Activated naive CD4-positive, alpha-beta T cell treated with anti-CD3 and anti-CD28 coated beads, Interleukin-2, amount 10 ng/mL, durations not matched to agents 7 days and 5 days (primary cell): ENCODE data around the gene GALNS.
"Not testable (repeated sequence)": the region's sequence is repeated elsewhere in the genome, so short reads cannot be mapped to it uniquely, and the experiment has no call there.

Source experiments
- CTCF ChIA-PET: fragments of 350-600 bp; sonication (Branson Sonifier 250); formaldehyde crosslinking; loops from one replicate; lab custom pipeline; 2021; ENCODE audit warnings: antibody characterized with exemption; lab: Charles Lee
- DNase-seq: peaks from one replicate; pipeline ENCODE4 v3.0.0-alpha.2; 2020
- H3K27ac Mint-ChIP-seq: one replicate; pipeline ENCODE4 v1.8.0; 2021; ENCODE audit warnings: mild to moderate bottlenecking, moderate library complexity, mixed read lengths
- H3K27me3 Mint-ChIP-seq: one replicate; pipeline ENCODE4 v1.8.0; 2021; ENCODE audit warnings: mild to moderate bottlenecking, mixed read lengths
- H3K36me3 Mint-ChIP-seq: one replicate; pipeline ENCODE4 v1.8.0; 2021; ENCODE audit warnings: mixed read lengths
- H3K4me1 Mint-ChIP-seq: one replicate; pipeline ENCODE4 v1.8.0; 2021; ENCODE audit warnings: mixed read lengths
- H3K4me3 Mint-ChIP-seq: one replicate; pipeline ENCODE4 v1.8.0; 2021; ENCODE audit warnings: mild to moderate bottlenecking, moderate library complexity, mixed read lengths
- H3K9me3 Mint-ChIP-seq: one replicate; pipeline ENCODE4 v1.8.0; 2021; ENCODE audit warnings: mixed read lengths

The GALNS gene

GRCh38 chr16:88894681-88895300 lies 38.0 kb upstream of the GALNS start:
- CTCF ChIA-PET = no interaction called here
- H3K4me3 Mint-ChIP-seq = no peak overlapping the region
- no peaks in the 10 kb centered on the region for H3K9me3 Mint-ChIP-seq
- H3K36me3 Mint-ChIP-seq = no peaks in the 10 kb centered on the region
- H3K27me3 Mint-ChIP-seq = no peaks in the 10 kb centered on the region
- H3K4me1 Mint-ChIP-seq = no peaks in the 10 kb centered on the region
- no peak for DNase-seq
- H3K27ac Mint-ChIP-seq = no peak overlapping the region

GRCh38 chr16:88894266-88894665 lies 37.5 kb upstream of the GALNS start:
- H3K27me3 Mint-ChIP-seq, H3K36me3 Mint-ChIP-seq, H3K4me3 Mint-ChIP-seq, H3K4me1 Mint-ChIP-seq, CTCF ChIA-PET, H3K27ac Mint-ChIP-seq, DNase-seq, H3K9me3 Mint-ChIP-seq: not testable (repeated sequence)

- no peaks in the 10 kb centered on the region for H3K27me3 Mint-ChIP-seq
- no peaks in the 10 kb centered on the region for H3K36me3 Mint-ChIP-seq
- H3K4me3 Mint-ChIP-seq = no peak overlapping the region
- no peak for DNase-seq
- no peaks in the 10 kb centered on the region for H3K9me3 Mint-ChIP-seq
- no peak overlapping the region for H3K27ac Mint-ChIP-seq
- H3K4me1 Mint-ChIP-seq = no peaks in the 10 kb centered on the region
- CTCF ChIA-PET = no interaction called here
These were observed 36.6 kb upstream of the GALNS start for GRCh38 chr16:88893127-88893968.

DNA sequence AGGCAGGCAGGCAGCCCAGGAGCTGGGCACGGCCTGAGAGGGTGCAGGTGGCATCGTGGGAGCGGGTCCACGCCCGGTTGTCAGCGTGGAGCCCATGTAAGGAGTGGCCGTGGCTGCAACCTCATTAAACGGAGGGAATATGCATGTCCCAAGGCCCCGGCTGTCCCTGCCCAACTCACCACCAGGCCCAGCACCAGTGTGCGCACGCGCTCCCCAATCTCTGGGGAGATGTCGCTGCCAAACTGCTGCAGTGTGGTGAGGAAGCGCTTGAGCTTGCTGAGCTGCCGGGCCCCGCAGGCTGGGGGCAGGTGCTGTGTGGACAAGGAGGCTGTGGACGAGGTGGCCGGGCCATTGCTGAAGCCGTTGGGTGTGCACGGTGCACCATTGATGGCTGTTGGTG lies 35.3 kb upstream of the GALNS start:
- no peak for DNase-seq
- Mint-ChIP-seq H3K27ac (no peak overlapping the region), H3K36me3 (no peaks in the 10 kb centered on the region), H3K27me3 (no peaks in the 10 kb centered on the region), H3K4me1 (no peaks in the 10 kb centered on the region), H3K4me3 (no peak overlapping the region), H3K9me3 (no peaks in the 10 kb centered on the region)
- CTCF ChIA-PET = no interaction called here

GRCh38 chr16:88891083-88891482 lies 34.3 kb upstream of the GALNS start:
- H3K27ac Mint-ChIP-seq = no peak overlapping the region
- no peak overlapping the region for H3K4me3 Mint-ChIP-seq
- H3K9me3 Mint-ChIP-seq = no peaks in the 10 kb centered on the region
- H3K36me3 Mint-ChIP-seq = no peaks in the 10 kb centered on the region
- H3K4me1 Mint-ChIP-seq = no peaks in the 10 kb centered on the region
- no peak for DNase-seq
- no peaks in the 10 kb centered on the region for H3K27me3 Mint-ChIP-seq
- CTCF ChIA-PET = no interaction called here

GRCh38 chr16:88889702-88890352 lies 33.1 kb upstream of the GALNS start:
- CTCF ChIA-PET, DNase-seq, H3K4me1 Mint-ChIP-seq, H3K9me3 Mint-ChIP-seq, H3K4me3 Mint-ChIP-seq, H3K27me3 Mint-ChIP-seq, H3K27ac Mint-ChIP-seq, H3K36me3 Mint-ChIP-seq: not testable (repeated sequence)

- Mint-ChIP-seq H3K27me3 (no peaks in the 10 kb centered on the region), H3K36me3 (no peaks in the 10 kb centered on the region), H3K9me3 (no peaks in the 10 kb centered on the region), H3K4me3 (no peak overlapping the region), H3K27ac (no peak overlapping the region), H3K4me1 (no peaks in the 10 kb centered on the region)
- CTCF ChIA-PET = no interaction called here
- no peak for DNase-seq
These were observed 32.0 kb upstream of the GALNS start for GRCh38 chr16:88888461-88889387.

DNA sequence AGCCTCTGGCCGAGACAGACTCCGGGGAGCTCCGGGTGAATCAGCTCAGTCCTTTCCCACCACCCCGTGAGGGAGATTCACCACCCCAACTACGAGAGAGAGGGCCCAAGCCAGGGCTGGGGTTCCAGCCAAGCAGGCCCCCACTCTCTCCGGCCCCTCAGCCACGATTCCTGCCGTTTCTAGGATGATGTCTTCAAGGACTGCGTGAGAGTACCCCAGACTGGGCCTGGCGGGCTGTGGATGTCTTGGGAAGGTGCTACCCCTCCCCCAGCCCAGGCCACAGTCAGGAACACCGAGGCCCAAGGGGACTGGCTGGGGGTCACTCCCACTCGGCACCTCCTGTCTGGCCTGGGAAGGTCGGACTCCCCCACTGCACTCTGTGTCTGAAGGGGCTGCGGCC lies 31.3 kb upstream of the GALNS start:
- Mint-ChIP-seq H3K36me3 (no peaks in the 10 kb centered on the region), H3K9me3 (peaks cover 2% of the 10 kb centered on the region), H3K4me1 (no peaks in the 10 kb centered on the region), H3K27me3 (no peaks in the 10 kb centered on the region), H3K27ac (no peak overlapping the region), H3K4me3 (no peak overlapping the region)
- CTCF ChIA-PET = no interaction called here
- DNase-seq = no peak

DNA sequence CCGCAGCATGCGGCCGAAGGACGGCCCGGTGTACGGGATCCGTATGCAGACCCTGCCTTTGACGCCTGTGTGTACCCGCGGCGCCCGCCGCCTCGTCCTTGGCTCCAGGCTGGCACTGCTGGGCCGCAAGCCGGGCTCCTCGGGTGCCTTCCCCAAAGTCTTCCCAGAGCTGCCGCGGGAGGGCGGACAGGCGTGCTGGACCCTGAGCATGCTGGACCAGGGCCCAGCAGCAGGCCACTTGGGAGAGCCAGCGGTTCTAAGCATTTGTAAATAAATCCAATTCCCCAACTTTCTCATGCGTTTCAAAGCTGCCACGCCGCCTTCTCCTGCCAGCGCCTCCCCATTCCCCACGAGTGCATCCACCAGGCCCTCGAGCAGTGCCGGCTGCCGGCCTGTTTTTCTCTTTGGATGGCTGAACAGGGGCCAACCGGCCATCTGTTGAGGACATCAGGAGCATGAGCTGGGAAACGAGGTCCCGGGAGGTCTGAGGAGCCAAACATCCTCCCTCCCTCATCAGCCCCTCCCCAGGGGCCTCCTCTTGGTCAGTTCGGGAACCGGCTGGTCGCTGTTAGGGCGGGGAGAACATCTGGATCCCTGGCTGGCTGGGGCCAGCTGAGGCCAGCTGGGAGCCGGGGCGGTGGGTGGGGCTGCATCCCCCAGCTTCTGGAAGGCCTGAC lies 30.2 kb upstream of the GALNS start:
- DNase-seq = no peak
- CTCF ChIA-PET = no interaction called here
- peaks cover 2% of the 10 kb centered on the region for H3K9me3 Mint-ChIP-seq
- no peak overlapping the region for H3K27ac Mint-ChIP-seq
- H3K4me1 Mint-ChIP-seq = no peaks in the 10 kb centered on the region
- no peaks in the 10 kb centered on the region for H3K27me3 Mint-ChIP-seq
- H3K36me3 Mint-ChIP-seq = no peaks in the 10 kb centered on the region
- H3K4me3 Mint-ChIP-seq = no peak overlapping the region

GRCh38 chr16:88886420-88886844 lies 29.7 kb upstream of the GALNS start:
- no peak overlapping the region for H3K4me3 Mint-ChIP-seq
- no peak overlapping the region for H3K27ac Mint-ChIP-seq
- no peaks in the 10 kb centered on the region for H3K27me3 Mint-ChIP-seq
- H3K9me3 Mint-ChIP-seq = peaks cover 2% of the 10 kb centered on the region
- H3K36me3 Mint-ChIP-seq = no peaks in the 10 kb centered on the region
- DNase-seq = no peak
- CTCF ChIA-PET = no interaction called here
- no peaks in the 10 kb centered on the region for H3K4me1 Mint-ChIP-seq

GRCh38 chr16:88885693-88886280 lies 29.0 kb upstream of the GALNS start:
- DNase-seq = no peak
- no peaks in the 10 kb centered on the region for H3K36me3 Mint-ChIP-seq
- CTCF ChIA-PET = no interaction called here
- no peaks in the 10 kb centered on the region for H3K27me3 Mint-ChIP-seq
- H3K9me3 Mint-ChIP-seq = peaks cover 2% of the 10 kb centered on the region
- no peak overlapping the region for H3K27ac Mint-ChIP-seq
- no peak overlapping the region for H3K4me3 Mint-ChIP-seq
- no peaks in the 10 kb centered on the region for H3K4me1 Mint-ChIP-seq

GRCh38 chr16:88884569-88885271 lies 28.0 kb upstream of the GALNS start:
- Mint-ChIP-seq H3K27ac (no peak overlapping the region), H3K27me3 (no peaks in the 10 kb centered on the region)
- CTCF ChIA-PET = no interaction called here

DNA sequence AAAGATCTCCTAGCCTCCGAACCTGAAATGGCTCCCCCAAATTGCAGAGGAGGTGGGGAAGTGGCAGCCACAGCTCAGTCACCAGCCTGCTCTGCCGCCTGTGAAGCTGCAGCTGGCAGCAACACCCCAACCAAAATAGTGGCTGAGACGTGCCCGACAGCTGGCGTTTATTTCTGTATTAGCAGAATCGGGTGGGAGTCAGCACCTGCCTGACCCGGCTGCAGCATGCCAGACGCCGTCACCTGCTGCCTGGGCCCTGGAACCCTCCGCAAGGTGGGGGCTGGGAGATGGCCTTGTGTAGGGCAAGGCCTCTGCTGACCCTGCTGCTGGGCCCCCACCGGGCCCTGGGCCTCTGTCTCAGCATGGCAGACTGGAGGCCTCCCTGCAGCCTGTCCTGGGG lies 27.2 kb upstream of the GALNS start:
- H3K4me3 Mint-ChIP-seq = no peak overlapping the region

More at GRCh38 chr16:88884569-88885271, 28.0 kb upstream of the GALNS start:
- DNase-seq = no peak
- Mint-ChIP-seq H3K9me3 (peaks cover 2% of the 10 kb centered on the region), H3K4me1 (no peaks in the 10 kb centered on the region), H3K36me3 (no peaks in the 10 kb centered on the region), H3K4me3 (no peak overlapping the region)

More for the DNA sequence above, 27.2 kb upstream of the GALNS start:
- peaks cover 2% of the 10 kb centered on the region for H3K9me3 Mint-ChIP-seq
- no peak overlapping the region for H3K27ac Mint-ChIP-seq
- H3K36me3 Mint-ChIP-seq = no peaks in the 10 kb centered on the region
- H3K4me1 Mint-ChIP-seq = no peaks in the 10 kb centered on the region
- DNase-seq = no peak
- CTCF ChIA-PET = no interaction called here
- H3K27me3 Mint-ChIP-seq = no peaks in the 10 kb centered on the region
